ENCODE data around the gene SKP1. TPM values are rescaled to one million over a fixed set of nuclear protein-coding genes. Genes with fewer than 3 reads are reported as not detected.
"Not testable (repeated sequence)": the region's sequence is repeated elsewhere in the genome, so short reads cannot be mapped to it uniquely, and the experiment has no call there.

Gene SKP1
- total RNA-seq, 4 donors from 2014 or later, result 143 to 261 (median 196) TPM

DNA sequence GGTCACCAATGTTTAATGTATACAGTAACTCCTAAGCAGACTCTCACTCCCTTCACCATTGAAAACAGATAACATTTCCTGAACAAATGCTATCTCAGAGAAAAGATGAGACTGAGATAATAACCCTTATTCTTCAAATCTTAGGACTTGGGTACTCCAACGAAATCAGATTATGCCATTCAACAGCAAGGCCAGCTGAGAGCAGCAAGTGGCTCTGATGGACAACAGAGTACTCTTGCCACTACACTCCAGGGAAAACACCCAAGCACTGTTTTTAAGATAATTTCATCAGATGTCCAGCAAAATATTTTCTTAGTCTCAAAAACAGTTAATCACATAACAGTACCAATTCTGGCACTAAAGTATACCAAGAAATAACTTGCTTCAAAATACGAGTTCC is 39.0 kb upstream of the SKP1 start:
- no peak for DNase-seq (ENCODE audit: low spot score in 2 of 2)
- Histone ChIP-seq H3K9me3 (no peaks in the 10 kb centered on the region), H3K36me3 (peaks cover under 1% of the 10 kb centered on the region), H3K4me1 (peaks cover 30% of the 10 kb centered on the region), H3K4me3 (no peak overlapping the region), H3K27me3 (no peaks in the 10 kb centered on the region), H3K27ac (no peak overlapping the region)
- 74% methylated on average over 2 of the region's 2 CpGs for WGBS
- TF ChIP-seq, protein P1, sequence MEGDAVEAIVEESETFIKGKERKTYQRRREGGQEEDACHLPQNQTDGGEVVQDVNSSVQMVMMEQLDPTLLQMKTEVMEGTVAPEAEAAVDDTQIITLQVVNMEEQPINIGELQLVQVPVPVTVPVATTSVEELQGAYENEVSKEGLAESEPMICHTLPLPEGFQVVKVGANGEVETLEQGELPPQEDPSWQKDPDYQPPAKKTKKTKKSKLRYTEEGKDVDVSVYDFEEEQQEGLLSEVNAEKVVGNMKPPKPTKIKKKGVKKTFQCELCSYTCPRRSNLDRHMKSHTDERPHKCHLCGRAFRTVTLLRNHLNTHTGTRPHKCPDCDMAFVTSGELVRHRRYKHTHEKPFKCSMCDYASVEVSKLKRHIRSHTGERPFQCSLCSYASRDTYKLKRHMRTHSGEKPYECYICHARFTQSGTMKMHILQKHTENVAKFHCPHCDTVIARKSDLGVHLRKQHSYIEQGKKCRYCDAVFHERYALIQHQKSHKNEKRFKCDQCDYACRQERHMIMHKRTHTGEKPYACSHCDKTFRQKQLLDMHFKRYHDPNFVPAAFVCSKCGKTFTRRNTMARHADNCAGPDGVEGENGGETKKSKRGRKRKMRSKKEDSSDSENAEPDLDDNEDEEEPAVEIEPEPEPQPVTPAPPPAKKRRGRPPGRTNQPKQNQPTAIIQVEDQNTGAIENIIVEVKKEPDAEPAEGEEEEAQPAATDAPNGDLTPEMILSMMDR (IDR thresholded peaks at IDR 0.05), result no peak
- no peak for TF ChIP-seq POLR2A (IDR thresholded peaks at IDR 0.05)
- TF ChIP-seq POLR2AphosphoS5 (IDR thresholded peaks at IDR 0.05), result no peak
- no peak for TF ChIP-seq EP300 (IDR thresholded peaks at IDR 0.05)

DNA sequence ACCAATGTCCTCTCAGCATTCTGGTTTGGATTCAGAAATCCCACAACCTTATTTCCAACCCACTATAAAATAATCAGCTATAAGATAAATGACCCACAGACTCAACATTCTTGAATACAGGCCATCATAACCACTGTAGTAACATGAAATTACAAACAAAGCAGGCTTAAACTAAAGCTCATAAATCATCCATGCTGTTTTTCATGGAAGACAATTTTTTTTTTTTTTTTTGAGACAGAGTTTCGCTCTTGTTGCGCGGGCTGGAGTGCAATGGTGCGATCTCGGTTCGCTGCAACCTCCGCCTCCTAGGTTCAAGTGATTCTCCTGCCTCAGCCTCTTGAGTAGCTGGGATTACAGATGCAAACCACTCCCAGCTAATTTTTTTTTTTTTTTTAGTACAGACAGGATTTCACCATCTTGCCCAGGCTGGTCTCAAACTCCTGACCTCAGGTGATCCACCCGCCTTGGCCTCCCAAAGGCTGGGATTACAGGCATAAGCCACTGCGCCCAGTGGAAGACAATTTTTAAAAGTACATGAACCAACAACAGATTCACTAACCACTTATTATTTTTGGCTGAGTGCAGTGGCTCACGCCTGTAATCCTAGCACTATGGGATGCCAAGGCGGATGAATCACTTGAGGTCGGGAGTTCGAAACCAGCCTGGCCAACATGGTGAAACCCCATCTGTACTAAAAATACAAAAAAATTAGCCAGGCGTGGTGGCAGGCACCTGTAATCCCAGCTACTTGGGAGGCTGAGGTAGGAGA is 34.7 kb upstream of the SKP1 start:
- DNase-seq (ENCODE audit: low spot score in 2 of 2); H3K9me3 ChIP-seq; H3K4me3 ChIP-seq; H3K27ac ChIP-seq; H3K27me3 ChIP-seq; H3K36me3 ChIP-seq: not testable (repeated sequence)
- peaks cover 20% of the 10 kb centered on the region for H3K4me1 ChIP-seq
- 86% methylated on average over 14 of the region's 14 CpGs for WGBS

DNA sequence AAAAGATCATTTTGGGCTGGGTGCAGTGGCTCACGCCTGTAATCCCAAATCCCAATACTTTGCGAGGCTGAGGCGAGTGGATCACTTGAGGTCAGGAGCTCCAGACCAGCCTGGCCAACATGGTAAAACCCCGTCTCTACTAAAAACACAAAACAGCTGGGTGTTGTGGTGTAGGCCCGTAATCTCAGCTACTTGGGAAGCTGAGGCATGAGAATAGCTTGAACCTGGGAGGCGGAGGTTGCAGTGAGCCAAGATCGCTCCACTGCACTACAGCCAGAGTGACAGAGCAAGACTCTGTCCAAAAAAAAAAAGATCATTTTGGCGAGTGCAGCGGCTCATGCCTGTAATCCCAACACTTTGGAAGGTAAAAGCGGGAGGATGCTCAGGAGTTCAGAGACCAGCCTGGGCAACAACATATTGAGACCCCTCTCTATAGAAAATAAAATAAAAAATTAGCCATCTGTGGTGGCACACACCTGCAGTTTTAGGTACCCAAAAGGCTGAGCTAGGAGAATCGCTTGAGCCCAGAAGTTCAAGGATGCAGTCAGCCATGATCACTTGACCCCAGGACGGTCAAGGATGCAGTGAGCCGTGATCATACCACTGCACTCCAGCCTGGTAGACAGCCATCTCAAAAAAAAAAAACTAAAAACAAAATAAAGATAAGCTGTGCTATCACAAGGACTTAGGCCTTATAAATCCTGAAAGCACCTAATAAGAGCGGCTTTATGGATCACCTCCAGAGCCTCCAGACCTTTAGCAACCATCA is 32.9 kb upstream of the SKP1 start:
- 81% methylated on average over 14 of the region's 14 CpGs for WGBS
- no peak overlapping the region for H3K27ac ChIP-seq
- TF ChIP-seq, protein P1 (IDR thresholded peaks at IDR 0.05), result no peak
- TF ChIP-seq POLR2AphosphoS5 (IDR thresholded peaks at IDR 0.05) (no peak), EP300 (IDR thresholded peaks at IDR 0.05) (no peak)
- peaks cover 20% of the 10 kb centered on the region for H3K4me1 ChIP-seq
- H3K27me3 ChIP-seq, result no peaks in the 10 kb centered on the region
- no peak overlapping the region for H3K4me3 ChIP-seq
- H3K9me3 ChIP-seq, result no peaks in the 10 kb centered on the region
- DNase-seq (ENCODE audit: low spot score in 2 of 2), result no peak
- H3K36me3 ChIP-seq, result peaks cover 3% of the 10 kb centered on the region

DNA sequence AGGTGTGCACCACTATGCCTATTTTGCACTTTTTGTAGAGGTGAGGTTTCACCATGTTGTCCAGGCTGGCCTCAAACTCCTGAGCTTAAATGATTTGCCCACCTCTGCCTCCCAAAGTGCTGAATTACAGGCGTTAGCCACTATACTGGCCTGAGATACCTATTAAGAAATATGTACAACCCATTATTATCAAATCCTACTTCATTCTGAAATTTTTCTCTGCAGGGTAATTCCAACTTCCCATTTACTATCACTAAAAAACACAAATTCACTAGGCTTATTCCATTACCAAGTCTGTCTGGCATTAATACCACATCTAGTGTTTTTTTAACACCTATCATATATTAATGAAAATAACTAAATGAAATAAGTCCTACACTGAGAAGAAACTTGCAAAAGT is 30.9 kb upstream of the SKP1 start:
- TF ChIP-seq, protein P1 (IDR thresholded peaks at IDR 0.05), result no peak
- TF ChIP-seq POLR2A (IDR thresholded peaks at IDR 0.05) (no peak), POLR2AphosphoS5 (IDR thresholded peaks at IDR 0.05) (no peak), EP300 (IDR thresholded peaks at IDR 0.05) (no peak)

DNA sequence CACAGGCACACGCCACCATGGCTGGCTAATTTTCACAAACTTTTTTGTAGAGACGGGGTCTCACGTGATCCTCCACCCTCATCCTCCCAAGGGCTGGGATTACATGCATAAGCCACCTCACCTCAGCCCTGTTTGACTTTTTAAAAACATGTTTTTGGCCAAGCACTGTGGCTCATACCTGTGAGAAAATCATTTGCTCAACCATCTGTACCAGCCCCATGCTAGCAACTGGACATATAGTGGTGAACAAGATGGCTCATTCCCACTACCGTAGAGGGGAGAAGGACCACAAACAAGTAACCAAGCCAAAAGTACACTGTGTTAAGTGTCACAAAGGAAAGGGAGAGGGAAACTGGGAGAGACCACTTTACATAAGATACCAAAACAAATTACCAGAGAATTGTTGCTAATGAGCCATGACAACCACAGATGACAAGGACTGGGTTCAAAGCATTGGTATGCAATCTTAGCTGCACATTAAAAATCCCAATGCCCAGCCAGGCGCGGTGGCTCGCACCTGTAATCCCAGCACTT is 29.9 kb upstream of the SKP1 start:
- peaks cover 20% of the 10 kb centered on the region for H3K4me1 ChIP-seq
- peaks cover 26% of the 10 kb centered on the region for H3K36me3 ChIP-seq
- H3K9me3 ChIP-seq, result no peaks in the 10 kb centered on the region
- DNase-seq (ENCODE audit: low spot score in 2 of 2), result no peak
- H3K27ac ChIP-seq, result no peak overlapping the region
- WGBS, result 83% methylated on average over 7 of the region's 7 CpGs
- TF ChIP-seq EP300 (IDR thresholded peaks at IDR 0.05), result no peak
- TF ChIP-seq POLR2AphosphoS5 (IDR thresholded peaks at IDR 0.05), result no peak
- TF ChIP-seq, protein P1 (IDR thresholded peaks at IDR 0.05), result no peak
- no peak overlapping the region for H3K4me3 ChIP-seq
- no peaks in the 10 kb centered on the region for H3K27me3 ChIP-seq

More for the DNA sequence above, 30.9 kb upstream of the SKP1 start:
- peaks cover 18% of the 10 kb centered on the region for H3K36me3 ChIP-seq
- WGBS, result 93% methylated on average over 1 of the region's 1 CpG
- no peak overlapping the region for H3K4me3 ChIP-seq
- H3K27ac ChIP-seq, result no peak overlapping the region
- no peaks in the 10 kb centered on the region for H3K27me3 ChIP-seq
- DNase-seq (ENCODE audit: low spot score in 2 of 2), result no peak
- peaks cover 20% of the 10 kb centered on the region for H3K4me1 ChIP-seq
- H3K9me3 ChIP-seq, result no peaks in the 10 kb centered on the region
